ENCODE data around the gene RND3. TPM values are rescaled to one million over a fixed set of nuclear protein-coding genes. Genes with fewer than 3 reads are reported as not detected.
A peak's percentile ranks its signal among the peaks of the same experiment; 100 is the strongest.

Gene RND3
- polyA plus RNA-seq, 2 of the 4 experiments (the other 2 are of a cell fraction), result 56.8 to 137 TPM

DNA sequence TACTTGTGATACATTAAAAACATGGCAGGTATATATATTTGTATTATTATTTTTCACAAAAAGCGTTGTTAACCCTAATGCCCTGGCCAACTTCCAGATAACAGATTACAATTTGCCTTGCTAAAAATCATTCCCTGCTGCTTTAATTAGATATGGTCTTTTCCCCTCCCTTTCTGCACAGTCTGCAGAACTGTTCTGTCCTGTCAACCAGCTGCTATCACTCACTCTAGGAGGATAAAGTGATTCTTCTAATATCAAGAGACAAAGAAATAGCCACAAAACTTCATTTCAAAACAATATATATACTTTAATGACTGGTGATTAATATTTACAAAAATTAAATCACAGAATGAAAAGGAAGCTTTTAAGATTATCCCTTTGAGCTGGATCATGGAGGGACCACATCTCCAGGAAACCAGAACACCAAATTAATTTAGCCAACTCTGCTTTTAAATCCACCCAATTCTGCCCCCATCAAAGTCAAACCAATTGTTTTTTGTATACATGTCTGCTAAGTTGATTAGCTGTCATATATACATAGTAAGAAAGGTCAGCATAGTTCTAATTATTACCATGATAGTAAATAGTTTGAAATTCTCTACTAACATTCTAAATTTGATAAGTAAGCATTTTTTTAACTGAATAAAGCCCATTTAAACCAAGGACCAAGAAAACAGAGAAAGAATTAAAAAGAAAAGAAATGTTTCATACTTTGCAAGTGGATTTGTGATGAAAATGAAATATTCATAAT lies 55.7 kb downstream of the RND3 start:
- ChIA-PET CTCF (no interaction called here), POLR2A (no interaction called here)
- TF ChIP-seq MAFK (IDR thresholded peaks at IDR 0.05; ENCODE audit: partially characterized antibody), result peak; percentile 77
- TF ChIP-seq NPAS2 (CRISPR knock-in tag; IDR thresholded peaks at IDR 0.05; ENCODE audit: borderline replicate concordance), result no peak
- H3K9me3 ChIP-seq, result 0 out of 3 replicates have a peak, but pooled peaks cover 3% of the 10 kb centered on the region
- FAIRE-seq (no peak), DNase-seq (ENCODE audit: low read depth in 1 of 2, low spot score in 1 of 2) (no peak), ATAC-seq (no peak)
- H3K27ac ChIP-seq, result no peak overlapping the region
- H3K4me2 ChIP-seq, result no peak overlapping the region
- WGBS (ENCODE audit: missing lambda C conversion rate), result 91% methylated on average over 1 of the region's 1 CpG
- no peak overlapping the region for H3K4me3 ChIP-seq
- no peaks in the 10 kb centered on the region for H3K4me1 ChIP-seq

- H3K4me3 ChIP-seq, result no peak overlapping the region
- FAIRE-seq (no peak), DNase-seq (ENCODE audit: low read depth in 1 of 2, low spot score in 1 of 2) (no peak), ATAC-seq (no peak)
- CTCF ChIA-PET, result interaction anchor here (0.9 kb wide), 1 partner anchor 17 kb away, joined by 3 read pairs; no protein-coding TSS in a partner anchor
- POLR2A ChIA-PET, result no interaction called here
- H3K9me3 ChIP-seq, result no peaks in the 10 kb centered on the region
- WGBS (ENCODE audit: missing lambda C conversion rate), result 81% methylated on average over 3 of the region's 3 CpGs
- no peaks in the 10 kb centered on the region for H3K4me1 ChIP-seq
- H3K4me2 ChIP-seq, result no peak overlapping the region
- no peak overlapping the region for H3K27ac ChIP-seq
- no peak for TF ChIP-seq KDM1A (IDR thresholded peaks at IDR 0.05; ENCODE audit: low read depth)
- no peak for TF ChIP-seq ATOH8 (CRISPR knock-in tag; IDR thresholded peaks at IDR 0.05; ENCODE audit: low read depth)
- TF ChIP-seq, protein P1, sequence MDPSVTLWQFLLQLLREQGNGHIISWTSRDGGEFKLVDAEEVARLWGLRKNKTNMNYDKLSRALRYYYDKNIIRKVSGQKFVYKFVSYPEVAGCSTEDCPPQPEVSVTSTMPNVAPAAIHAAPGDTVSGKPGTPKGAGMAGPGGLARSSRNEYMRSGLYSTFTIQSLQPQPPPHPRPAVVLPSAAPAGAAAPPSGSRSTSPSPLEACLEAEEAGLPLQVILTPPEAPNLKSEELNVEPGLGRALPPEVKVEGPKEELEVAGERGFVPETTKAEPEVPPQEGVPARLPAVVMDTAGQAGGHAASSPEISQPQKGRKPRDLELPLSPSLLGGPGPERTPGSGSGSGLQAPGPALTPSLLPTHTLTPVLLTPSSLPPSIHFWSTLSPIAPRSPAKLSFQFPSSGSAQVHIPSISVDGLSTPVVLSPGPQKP (IDR thresholded peaks at IDR 0.05; ENCODE audit: low read depth, low read length), result no peak
- TF ChIP-seq CEBPB (IDR thresholded peaks at IDR 0.05), result no peak
- TF ChIP-seq CTCF (IDR thresholded peaks at IDR 0.05), result no peak
- no peak for TF ChIP-seq HOXB13 (CRISPR knock-in tag; IDR thresholded peaks at IDR 0.05; ENCODE audit: low read depth)
- TF ChIP-seq FOSL2 (IDR thresholded peaks at IDR 0.05), result no peak
- TF ChIP-seq FOSL2 (CRISPR knock-in tag; IDR thresholded peaks at IDR 0.05), result no peak
- no peak for TF ChIP-seq SMC3 (IDR thresholded peaks at IDR 0.05)
- TF ChIP-seq ZC3H11A (IDR thresholded peaks at IDR 0.05), result no peak
- TF ChIP-seq RFX5 (IDR thresholded peaks at IDR 0.05), result no peak
- no peak for TF ChIP-seq HOXB5 (CRISPR knock-in tag; IDR thresholded peaks at IDR 0.05)
- no peak for TF ChIP-seq NR3C1 (IDR thresholded peaks at IDR 0.05)
- TF ChIP-seq ZFP36 (IDR thresholded peaks at IDR 0.05; ENCODE audit: borderline replicate concordance, partially characterized antibody), result no peak
- no peak for TF ChIP-seq ESRRA (IDR thresholded peaks at IDR 0.05; ENCODE audit: borderline replicate concordance, low read length)
- TF ChIP-seq, protein P2, sequence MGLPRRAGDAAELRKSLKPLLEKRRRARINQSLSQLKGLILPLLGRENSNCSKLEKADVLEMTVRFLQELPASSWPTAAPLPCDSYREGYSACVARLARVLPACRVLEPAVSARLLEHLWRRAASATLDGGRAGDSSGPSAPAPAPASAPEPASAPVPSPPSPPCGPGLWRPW (IDR thresholded peaks at IDR 0.05), result no peak
- TF ChIP-seq EHF (CRISPR knock-in tag; IDR thresholded peaks at IDR 0.05), result no peak
- TF ChIP-seq RCOR1 (IDR thresholded peaks at IDR 0.05; ENCODE audit: low read depth, low read length), result no peak
- no peak for TF ChIP-seq POLR2AphosphoS2 (conservative IDR thresholded peaks at IDR 0.05; ENCODE audit: low read length)
- no peak for TF ChIP-seq REST (IDR thresholded peaks at IDR 0.05)
- TF ChIP-seq RAD21 (conservative IDR thresholded peaks at IDR 0.05 in 1 of 2, IDR thresholded peaks at IDR 0.05 in 1 of 2), result no peak
These were observed 58.0 kb downstream of the RND3 start for GRCh38 chr2:150429384-150429961.
